NCI-H345 (cell line): ENCODE measurements around the gene PRPF6.
"Not testable (repeated sequence)": the region's sequence is repeated elsewhere in the genome, so short reads cannot be mapped to it uniquely, and the experiment has no call there.

Source experiments
- DNase-seq: peaks from one replicate; lab custom pipeline; 2025; lab: John Stamatoyannopoulos, UW

The PRPF6 gene

GRCh38 chr20:63960654-63961621 is 20.0 kb upstream of the PRPF6 start:
- not testable (repeated sequence) for DNase-seq

- no peak for DNase-seq
These were observed 19.1 kb upstream of the PRPF6 start for GRCh38 chr20:63961664-63962425.

GRCh38 chr20:63962426-63963347 is 18.2 kb upstream of the PRPF6 start:
- DNase-seq, result no peak

DNA sequence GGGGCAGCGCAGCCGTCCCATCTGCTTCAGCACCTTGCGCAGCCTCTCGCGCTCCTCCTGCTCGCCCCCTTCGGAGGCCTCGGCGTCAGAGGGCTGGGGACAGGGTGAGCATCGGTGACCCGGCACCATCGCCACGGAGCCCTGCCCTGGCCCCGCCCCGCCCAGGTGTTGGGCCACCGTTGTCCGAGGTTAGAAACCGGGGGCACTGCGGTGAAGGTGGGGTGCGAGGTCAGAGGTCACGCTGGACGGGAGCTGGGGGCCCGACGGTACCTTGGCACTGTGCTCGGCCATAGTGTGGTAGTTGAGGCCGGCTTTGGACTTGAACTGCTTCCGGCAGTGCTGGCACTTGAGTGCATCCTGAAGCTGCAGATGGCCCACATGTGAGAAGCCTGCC is 17.6 kb upstream of the PRPF6 start:
- no peak for DNase-seq

GRCh38 chr20:63963784-63964301 is 17.1 kb upstream of the PRPF6 start:
- DNase-seq, result no peak

DNA sequence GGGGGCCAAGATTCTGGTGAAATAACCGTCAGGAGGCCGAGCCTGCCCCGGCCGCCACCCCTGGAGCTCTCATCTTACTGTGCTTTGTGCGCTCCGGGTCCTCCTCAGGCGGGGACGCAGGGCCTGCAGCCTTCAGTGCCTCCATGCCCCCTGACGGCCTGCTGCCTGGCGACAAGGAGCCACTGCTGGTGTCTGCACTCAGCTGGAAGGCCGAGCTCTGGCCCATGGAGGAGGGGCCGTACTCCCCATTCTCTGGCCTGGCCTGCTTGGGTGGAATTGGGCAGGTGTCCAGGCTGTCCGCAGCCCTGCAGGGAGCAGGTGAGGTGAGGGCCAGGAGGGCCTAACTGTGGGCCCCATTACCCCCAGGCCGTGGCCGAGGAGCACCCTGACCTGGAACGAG is 16.5 kb upstream of the PRPF6 start:
- no peak for DNase-seq

GRCh38 chr20:63966172-63966943 is 14.6 kb upstream of the PRPF6 start:
- no peak for DNase-seq

- no peak for DNase-seq
These were observed 14.0 kb upstream of the PRPF6 start for GRCh38 chr20:63966944-63967322.

DNA sequence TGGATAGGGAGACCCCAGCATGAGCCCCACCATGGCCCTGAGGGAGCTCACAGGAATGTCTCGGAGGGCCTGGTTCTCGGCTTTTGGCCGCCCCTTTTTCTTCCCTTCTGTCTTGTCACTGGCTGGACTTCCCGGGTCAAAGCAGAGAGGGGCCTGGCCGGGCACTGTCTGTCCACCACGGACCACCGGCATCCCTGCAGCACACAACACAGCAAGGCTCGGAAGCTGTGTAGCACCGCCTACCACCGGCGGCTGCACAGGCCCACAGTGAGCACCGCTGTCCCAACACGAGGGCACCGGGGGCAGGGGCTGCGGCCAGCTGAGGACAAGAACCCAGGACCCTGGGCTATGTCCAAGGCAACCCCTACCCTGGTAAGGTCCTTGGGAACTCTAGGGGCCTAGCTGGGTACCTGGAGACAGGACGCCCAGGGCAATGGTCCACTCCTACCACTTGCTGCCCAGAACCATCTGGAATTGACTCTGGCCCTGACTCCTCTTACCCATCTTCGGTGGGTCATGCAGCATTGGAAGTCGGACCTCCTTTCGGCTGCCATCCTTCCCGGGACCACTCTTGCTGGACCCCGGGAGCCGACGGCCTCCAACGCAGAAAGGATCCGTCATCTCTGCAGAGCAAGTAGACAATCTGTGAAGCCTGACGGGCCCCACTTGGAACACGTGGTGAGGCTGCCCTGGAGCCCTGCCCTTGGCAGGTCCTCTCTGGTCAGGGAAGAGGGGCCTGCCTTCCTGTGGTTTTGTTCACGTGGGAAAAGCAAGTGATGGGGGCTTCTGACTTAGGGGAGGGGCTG is 13.4 kb upstream of the PRPF6 start:
- DNase-seq, result no peak

DNA sequence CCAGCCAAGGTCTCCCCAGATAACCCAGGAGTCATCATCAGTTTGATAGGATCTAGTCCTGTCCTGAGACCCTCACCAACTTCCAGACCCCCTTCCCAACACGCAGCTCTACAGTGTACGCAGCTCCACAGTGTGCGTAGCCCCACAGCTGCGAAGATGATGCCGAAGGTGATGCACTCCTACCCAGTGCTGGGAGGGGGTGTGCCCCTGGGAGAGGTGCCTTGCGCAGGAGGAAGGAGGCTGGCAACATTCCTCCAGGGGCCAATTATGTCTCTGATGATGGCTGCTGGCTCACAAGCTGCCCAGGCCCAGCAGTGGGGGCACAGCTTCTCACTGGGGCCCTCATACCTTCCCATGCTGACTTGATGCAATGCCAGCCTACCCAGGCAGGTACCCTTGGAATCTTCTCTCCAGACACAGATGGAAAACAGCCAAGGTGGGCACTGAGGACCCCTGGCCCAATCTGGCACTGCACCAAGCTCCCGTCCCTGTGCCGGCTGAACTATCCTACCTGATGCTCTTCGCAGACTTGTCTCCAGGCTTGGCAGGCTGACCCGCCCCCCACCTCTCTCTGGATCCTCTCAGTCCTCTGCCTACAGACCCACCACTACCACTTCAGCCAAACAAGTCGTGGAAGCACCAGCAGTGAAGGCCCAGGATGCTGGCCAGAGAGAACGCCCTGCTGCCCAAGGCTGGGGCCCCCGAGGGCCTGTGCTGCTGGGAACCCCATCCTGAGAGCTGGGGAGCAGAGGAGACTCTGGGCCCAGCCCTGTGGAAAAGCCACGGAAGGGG is 12.6 kb upstream of the PRPF6 start:
- DNase-seq, result no peak

DNA sequence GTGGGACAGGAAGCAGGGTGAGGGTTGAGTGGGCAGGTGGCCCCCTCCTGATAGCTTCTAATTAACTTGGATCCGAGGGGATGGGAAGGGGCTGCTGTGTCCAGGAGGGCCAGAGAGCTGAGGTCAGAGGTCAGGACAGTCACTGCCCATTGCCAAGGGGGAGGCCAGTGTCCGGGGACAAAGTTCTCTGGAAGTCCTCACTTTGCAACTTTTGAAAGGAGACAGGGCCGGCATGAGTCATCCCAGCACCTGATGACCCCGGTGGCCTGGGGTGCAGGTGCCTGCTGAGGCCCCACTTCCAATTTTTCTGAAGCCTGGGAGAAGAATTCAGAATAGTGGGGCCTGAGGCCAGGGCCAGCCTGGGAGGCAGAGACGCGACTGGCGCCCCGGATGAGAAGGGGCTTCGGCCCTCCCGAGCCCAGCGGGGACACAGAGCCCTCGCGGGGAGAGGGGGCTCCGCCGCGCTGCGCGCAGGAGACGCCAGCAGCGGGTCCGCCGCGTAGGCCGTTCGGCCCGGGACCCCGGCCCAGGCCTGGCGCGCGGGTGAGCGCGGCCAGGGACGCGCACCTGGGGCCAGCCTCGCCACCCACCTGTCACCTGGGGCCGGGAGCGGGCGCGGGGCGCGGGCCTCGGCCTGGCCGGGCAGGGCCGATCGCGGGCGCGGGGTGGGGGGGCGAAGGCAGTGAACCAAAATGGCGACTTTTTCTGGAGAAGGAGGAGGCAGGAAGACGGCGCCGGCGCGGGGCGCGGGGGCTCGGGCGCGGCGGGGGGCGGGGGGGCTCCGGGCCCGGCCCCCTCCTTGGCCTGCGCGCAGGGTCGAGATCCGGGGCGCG is 11.8 kb upstream of the PRPF6 start:
- no peak for DNase-seq

- peak; percentile 83 for DNase-seq
These were observed 10.9 kb upstream of the PRPF6 start, which contains the start of gene ZNF512B for GRCh38 chr20:63969838-63970713. ZNF512B (minus strand) TSS chr20:63969930; CDS start chr20:63967950, 1,980 bp downstream.

GRCh38 chr20:63970714-63971431 is 10.1 kb upstream of the PRPF6 start:
- DNase-seq, result no peak

- DNase-seq, result not testable (repeated sequence)
These were observed 9.0 kb upstream of the PRPF6 start for GRCh38 chr20:63971960-63972311.

DNA sequence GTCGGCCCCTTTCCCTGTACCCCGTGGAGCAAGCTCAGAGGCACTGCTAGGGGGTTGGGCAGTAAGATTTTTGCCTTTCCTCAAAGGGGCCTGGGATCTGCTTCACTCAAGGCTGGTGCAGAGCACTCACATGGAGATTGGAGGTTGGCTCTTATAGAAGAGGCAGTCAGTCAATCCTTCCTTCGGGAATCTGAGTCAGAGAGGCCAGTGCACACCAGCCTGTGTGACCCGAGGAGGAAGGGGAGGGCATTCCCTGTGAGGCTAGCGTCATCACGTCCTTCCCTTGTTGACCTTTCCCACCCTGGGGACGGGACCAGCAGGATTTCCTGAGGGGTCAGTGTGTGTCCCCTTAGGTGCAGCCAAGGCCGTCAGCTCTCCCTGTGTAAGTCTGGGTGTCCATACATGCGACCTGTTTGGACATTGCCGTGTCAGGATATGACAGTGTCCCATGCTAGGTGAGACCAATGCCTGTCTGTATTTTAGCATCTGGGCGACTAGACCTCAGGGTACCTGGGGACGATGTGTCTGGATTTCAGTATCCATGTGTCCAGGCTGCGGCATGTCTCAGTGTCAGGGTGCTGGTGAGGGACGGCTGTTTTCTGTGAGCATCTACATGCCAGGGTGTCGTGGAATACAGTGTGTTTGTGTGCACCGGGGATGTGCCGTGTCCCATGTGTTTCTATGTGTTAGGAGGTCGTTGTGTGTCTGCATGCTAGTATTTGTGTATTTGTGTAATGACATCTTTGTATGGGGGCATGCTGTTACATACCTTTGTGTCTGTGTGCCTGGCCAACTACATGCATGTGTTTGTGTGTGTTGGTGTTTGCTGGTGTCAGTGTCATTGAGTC is 8.4 kb upstream of the PRPF6 start:
- no peak for DNase-seq

- no peak for DNase-seq
These were observed 7.8 kb upstream of the PRPF6 start for GRCh38 chr20:63973160-63973479.
